DLD1 (cell line): Measurements from ENCODE around the gene IL12RB2.
"Not testable (repeated sequence)": the region's sequence is repeated elsewhere in the genome, so short reads cannot be mapped to it uniquely, and the experiment has no call there.

Source experiments
- in situ Hi-C: cut with HindIII; loops from 2 replicates; pipeline ENCODE4 v1.10.0; 2017; ENCODE audit warnings: low sequenced_read_pairs

The IL12RB2 gene

DNA sequence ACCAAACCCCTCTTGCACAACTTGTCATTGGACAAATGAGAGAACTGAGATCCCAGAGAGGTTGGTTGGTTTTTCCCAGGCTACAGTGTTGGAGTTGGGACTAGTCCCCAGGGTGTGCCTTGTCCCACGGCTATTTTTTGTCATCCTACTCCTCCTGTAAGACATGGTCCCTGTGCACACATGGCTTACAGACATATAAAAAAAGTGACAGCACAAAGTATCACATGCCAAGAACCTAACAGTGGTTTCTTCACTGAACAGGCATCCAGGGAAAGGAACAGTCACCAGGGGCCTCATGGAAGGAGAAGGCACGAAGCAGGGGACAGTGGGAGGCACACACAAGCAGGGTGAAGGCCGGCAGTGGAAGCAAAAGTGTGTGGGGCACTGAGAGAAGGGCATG is 86.1 kb downstream of the IL12RB2 start:
- in situ Hi-C loops = no loop called here

DNA sequence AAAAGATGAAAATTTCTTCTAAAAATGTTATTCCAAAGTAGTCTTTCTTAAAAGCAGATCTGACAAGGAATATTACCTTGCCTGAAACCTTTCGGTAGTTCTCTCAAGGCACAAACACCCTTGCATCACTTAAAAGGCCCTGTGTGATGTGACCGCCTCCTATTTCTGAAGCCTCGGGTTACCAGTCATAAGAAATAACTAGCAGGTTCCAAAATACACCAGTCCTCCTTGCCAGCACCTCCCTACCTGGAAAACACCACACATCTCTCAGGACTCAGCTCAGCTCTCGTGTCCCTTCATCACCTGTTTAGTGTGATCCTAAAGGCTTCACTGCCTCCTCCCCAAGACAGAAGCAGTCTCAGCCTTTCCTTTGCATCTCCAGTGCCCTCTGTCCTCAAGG is 86.9 kb downstream of the IL12RB2 start:
- in situ Hi-C loops = no loop called here

DNA sequence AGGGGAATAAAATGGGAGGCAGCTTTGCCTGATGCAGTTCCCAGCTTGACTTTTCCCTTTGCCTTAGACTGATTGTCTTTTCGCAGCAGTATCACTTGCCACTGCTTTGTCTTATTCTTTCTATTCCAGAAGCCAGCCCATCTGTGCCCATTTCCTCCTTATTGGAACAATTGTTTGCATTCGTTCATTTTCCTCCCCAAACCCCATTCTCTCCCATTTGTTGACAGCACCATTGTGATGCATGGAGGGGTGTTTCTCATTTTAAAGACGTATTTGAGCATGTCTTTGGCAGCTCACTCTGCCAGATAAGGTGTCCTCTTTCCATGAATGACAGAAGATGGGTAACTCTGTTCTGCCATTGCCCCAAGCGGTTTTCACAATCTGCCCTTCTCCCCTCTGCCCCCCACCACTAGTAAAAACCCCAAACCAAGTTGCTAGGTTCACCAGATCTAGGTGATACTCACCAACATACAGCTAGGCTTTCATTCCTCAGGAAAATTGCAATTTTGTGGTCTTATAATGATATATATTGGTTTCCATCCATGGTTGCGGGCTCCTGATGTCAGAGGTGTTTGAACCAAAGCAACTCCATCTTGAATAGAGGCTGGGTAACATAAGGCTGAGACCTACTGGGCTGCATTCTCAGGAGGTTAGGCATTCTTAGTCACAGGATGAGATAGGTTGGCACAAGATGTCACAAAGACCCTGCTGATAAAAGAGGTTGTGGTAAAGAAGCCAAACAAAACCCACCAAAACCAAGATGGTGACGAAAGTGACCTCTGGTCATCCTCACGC is 91.7 kb downstream of the IL12RB2 start:
- in situ Hi-C loops = no loop called here

DNA sequence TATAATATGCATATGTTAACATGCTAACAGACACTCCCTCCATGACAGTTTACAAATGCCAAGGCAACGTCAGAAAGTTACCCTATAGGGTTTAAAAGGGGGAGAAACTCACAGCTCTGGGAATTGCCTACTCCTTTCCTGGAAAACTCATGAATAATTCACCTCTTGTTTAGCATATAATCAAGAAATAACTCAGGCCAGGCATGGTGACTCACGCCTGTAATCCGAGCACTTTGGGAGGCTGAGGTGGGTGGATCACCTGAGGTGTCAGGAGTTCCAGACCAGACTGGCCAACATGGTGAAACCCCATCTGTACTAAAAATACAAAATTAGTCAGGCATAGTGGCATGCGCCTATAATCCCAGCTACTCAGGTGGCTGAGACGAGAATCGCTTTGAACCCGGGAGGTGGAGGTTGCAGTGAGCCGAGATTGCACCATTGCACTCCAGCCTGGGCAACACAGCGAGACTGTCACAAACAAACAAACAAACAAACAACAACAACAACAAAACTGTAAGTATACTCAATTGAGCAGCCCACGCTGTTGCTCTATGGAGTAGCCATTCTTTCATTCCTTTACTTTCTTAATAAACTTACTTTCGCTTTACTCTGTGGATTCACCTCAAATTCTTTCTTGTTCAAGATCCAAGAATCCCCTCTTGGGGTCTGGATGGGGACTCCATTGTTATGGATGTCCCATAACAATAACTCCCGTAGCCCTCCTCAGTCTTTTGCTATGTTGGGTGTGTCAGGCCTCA is 92.5 kb downstream of the IL12RB2 start:
- in situ Hi-C loops = not testable (repeated sequence)

DNA sequence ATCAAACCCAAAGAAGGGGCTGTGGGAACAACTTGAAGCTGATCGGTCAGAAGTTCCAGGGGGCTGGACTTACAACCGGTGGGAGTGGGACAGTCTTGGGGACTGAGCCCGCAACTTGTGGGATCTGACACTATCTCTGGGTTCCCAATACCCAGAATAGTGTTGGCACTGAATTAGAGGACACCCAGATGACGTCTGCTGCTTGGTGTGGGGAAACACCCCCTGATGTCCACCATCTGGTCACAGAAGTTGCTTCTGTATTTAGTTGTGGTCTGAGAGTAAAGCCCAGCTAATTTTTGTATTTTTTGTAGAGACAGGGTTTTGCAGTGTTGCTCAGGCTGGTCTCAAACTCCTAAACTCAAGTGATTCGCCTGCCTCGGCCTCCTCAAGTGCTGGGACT is 93.8 kb downstream of the IL12RB2 start:
- in situ Hi-C loops = no loop called here

DNA sequence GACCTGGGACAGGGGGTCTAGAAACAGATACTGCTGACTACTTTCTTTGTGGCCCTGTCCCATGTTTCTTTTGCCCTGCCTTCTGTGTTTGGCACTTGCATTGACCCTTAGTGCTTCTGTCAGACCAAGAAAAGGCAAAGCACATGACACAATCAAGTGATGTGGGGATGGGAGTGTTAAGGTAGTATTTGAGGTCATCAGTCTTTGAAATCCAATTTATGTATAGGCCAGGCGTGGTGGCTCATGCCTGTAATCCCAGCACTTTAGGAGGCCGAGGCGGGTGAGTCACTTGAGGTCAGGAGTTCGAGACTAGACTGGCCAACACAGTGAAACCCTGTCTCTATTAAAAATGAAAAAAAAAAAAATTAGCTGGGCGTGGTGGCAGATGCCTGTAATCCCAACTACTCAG is 96.5 kb downstream of the IL12RB2 start:
- in situ Hi-C loops = no loop called here

DNA sequence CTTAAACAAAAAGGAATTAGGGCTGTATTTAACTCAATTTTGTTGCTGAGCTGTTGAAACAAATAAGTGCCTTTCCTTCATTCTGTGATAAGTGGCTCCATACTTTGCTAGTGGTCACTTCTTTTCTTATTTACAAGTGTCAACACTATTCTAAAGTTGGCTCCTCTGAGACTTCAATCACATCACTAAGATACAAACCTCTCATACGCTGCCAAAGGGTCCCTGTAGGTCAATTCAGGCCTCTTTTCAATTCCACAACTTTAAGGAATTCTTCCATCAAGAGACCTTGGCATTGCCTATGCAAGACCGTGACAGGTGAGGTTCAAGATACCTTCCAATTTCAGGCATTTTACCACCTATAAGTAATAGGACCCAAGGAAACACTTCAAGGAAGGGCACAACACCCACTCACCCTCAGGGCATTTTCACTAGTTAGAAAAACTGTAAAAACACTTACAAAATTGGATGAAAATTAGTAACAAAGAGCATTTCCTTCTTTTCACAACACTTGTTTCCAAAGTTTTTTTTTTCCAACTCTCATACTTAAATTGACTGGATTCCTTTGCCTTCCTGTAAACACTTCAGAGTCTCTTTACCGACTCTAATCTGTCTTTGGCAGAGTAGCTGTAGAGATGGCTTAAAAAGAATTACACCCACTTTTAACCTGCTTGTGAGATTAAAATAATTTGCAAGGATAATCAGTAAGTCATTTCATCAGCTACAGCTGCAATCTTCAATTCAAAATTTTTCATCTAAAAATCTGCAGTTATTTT is 98.0 kb downstream of the IL12RB2 start:
- in situ Hi-C loops = no loop called here

DNA sequence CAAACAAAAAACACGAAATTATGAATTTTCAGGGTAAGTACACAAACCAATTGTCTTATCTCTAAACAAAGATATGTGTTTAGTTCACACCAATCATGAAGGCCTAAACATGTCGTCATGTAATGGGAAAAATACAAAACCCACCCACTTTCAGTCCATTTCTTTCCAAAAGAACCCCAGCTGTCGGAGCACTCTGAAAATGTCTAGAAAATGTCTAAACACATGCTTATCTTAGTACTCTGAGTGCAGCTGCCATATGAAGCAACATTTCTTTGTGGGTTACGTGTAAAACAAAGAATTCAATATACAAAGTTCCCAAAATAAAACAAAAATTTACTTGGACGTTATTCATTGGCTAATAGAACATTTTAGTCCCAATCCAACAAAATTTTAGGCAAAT is 99.8 kb downstream of the IL12RB2 start:
- in situ Hi-C loops = no loop called here

DNA sequence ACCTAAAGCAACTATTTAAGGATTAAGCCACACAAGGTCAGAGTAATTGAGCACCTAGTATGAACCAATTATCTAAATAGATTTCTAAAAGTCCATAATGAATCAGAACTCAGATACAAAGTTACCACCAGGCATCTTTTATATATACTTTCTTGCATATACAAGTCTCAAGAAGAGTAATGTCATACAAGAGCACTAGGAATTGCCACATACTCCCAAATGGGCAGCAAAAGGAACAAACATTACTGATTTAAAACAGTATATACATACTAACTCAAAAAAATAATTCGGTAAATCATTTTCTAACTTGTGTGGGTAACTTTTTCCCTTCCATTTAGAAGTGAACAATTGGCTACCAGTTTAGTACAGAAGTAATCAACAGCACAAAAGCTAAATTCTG is 100.5 kb downstream of the IL12RB2 start:
- in situ Hi-C loops = no loop called here

DNA sequence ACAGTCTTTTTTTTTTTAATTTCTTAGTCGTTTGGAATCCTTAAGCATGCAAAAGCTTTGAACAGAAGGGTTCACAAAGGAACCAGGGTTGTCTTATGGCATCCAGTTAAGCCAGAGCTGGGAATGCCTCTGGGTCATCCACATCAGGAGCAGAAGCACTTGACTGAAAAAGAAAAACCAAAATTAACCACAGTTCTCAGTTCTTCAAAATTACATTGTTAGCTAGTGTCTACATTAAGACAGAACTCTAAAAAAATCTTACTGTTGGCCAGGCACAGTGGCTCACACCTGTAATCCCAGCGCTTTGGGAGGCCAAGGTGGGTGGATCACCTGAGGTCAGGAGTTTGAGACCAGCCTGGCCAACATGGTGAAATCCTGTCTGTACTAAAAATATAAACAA is 105.4 kb downstream of the IL12RB2 start:
- in situ Hi-C loops = not testable (repeated sequence)

DNA sequence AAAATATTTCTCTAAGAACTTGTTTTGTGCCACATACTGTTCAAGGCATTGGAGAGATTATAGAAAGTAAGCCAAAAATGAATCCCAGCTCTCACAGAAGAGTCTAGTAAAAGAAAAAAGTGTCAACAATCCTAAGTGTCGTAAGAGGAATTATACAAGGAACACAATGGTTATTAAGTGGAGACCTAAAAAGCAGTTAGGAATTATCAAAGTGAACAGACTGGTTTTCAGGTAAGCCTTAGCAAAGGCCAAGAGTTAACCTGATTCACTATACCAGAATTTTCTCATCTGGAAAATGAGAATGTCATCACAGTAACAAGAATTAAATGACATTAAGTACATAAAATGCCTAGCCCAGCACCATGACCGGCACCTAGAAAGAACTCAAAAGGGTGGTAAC is 106.9 kb downstream of the IL12RB2 start:
- in situ Hi-C loops = no loop called here

DNA sequence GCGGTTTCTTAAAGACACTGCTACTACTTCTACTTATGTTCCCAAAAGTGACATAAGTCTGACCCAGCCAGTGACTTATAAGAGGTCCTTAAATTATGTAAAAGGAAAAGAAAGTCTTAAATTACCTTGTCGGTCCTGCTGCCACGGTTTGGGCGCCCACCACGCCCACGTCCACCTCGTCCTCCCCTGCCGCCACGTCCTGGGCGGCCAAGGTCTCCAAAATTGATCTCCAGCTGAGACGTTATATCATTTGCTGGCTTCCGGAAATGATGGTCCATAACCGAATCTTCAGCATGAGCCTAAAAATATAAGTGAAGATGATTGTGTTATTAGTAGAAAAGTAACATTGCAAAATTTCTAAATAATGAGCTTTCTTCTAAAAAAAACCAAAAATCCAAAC is 107.4 kb downstream of the IL12RB2 start:
- in situ Hi-C loops = no loop called here

DNA sequence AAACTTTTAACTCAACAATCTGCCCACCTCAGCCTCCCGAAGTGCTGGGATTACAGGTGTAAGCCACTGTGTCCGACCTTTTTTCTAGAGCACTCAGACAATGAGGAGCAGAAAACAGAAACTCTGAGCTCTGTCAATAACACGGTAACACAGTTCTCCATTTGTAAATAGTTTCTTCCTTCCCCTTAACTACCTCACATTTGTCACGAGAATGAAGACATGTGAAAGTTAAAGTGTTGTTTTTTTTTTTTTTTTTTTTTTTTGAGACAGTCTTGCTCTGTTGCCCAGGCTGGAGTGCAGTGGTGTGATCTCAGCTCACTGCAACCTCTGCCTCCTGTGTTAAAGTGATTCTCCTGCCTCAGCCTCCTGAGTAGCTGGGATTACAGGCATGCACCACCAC is 110.1 kb downstream of the IL12RB2 start:
- in situ Hi-C loops = not testable (repeated sequence)

DNA sequence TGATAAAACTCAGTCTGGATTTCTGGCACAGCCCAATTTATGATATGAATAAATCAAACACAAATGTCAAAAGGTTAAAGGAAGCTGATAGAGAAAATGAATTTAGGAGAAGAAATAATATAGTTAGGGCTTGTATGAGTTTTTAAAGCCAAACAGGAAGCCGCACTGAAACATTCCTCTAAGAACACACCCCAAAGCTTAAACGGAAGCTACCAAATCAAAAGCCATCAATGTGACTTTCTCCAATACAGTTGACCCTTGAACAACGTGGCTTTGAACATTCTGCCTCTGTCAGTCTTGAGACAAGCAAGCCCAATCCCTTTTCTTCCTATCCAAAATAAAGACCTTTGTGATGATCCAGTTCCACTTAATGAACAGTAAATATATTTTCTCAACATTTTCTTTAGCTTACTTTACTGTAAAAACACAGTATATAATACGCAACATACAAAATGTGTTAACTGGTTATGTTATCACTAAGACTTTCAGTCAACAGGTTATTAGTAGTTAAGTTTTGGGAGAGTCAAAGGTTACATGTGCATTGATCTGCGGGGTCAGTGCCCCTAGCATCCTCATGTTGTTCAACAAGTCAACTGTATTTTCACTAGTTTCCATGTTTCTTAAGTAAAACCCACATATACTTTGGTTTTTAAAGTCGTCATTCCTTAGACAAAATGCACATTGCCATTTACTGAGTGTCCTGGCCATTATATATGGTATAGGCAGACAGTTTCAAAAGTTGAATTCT is 111.3 kb downstream of the IL12RB2 start:
- in situ Hi-C loops = no loop called here

DNA sequence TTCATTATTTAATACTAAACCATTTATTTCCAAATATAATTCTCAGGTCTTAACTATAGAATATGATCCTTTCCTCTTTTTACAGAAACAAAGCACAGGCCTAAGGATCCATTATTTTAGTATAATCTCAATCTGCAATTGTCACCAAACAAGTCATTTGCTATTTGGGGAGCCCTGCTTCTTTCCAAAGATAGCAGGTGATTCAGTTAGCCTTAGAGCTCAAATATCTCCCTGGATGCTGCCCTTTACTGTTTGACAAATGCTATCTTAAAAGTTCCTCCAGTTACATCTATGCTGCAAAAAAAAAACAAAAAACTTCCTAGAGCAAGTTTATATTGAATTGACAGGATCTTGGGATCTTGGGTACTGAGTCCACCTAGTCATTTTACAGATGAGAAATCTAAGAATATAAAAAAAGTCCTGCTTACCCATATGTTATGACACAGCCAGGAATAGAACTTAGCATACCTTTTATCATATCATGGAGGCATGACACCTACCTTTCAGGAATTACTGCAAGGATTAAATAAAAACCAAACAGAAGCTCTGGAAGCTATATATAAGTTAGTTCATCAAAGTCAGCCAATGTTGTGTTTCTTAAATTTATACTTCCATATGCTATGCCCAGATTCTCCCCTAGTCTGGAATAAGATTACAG is 113.3 kb downstream of the IL12RB2 start:
- in situ Hi-C loops = no loop called here

DNA sequence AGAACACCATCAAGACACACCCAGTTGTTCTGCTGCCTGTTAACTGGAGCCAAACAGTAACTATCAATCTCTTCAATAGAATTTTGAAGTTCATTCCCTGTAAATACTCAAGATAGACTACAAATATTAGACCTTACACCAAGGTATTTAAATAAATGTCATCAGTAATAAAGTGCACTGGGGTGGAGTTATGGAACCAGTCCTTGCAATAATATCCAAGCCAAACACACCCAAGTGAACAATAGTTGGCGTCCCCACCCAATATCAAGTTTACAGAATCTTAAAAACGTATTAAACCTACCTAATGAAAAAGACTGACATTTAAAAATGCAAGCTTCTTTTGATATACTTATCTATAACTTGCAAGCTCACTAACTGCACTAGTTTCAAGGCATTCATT is 119.8 kb downstream of the IL12RB2 start:
- in situ Hi-C loops = no loop called here

DNA sequence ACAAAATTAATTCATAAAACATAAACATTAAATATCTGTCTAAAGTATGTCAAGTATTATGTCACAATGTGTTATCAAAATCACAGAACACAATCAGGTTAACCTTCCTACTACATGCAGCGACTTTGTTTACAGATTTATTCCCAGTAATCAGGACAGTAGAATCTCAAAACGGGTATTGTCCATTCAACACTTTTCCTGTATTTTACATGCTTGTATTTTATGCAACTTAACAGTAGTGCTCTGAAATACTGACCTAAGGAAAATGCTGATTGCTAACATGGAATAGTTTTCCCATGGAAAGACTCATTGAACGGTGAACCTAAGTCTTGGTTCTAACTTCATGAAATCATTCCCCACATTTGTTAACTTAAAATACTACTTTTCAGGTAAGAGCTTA is 120.3 kb downstream of the IL12RB2 start:
- in situ Hi-C loops = no loop called here

DNA sequence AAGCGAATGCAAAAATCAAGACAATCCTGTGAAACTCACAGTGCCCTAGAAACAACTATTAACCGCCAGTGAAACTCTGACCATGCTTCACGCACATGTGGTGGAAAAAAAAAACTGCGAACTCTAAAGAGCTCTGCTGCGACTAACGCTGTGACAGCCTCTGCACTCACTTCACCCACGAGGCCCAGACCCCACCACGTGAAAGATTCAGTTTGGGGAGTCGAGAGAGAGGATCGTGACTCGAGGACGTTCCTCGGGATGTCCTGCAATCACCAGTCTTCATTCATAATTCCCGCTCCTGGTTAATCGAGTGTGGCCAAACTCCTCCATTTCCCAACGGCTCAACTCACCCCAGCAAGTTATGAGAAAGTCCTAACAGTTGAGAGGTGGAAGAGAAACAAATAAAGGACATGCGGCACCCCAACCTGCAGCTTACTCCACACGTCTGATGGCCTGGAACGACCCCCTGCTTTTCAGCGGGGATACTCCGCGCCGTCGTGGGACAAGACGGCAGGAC is 121.4 kb downstream of the IL12RB2 start:
- in situ Hi-C loops = no loop called here

DNA sequence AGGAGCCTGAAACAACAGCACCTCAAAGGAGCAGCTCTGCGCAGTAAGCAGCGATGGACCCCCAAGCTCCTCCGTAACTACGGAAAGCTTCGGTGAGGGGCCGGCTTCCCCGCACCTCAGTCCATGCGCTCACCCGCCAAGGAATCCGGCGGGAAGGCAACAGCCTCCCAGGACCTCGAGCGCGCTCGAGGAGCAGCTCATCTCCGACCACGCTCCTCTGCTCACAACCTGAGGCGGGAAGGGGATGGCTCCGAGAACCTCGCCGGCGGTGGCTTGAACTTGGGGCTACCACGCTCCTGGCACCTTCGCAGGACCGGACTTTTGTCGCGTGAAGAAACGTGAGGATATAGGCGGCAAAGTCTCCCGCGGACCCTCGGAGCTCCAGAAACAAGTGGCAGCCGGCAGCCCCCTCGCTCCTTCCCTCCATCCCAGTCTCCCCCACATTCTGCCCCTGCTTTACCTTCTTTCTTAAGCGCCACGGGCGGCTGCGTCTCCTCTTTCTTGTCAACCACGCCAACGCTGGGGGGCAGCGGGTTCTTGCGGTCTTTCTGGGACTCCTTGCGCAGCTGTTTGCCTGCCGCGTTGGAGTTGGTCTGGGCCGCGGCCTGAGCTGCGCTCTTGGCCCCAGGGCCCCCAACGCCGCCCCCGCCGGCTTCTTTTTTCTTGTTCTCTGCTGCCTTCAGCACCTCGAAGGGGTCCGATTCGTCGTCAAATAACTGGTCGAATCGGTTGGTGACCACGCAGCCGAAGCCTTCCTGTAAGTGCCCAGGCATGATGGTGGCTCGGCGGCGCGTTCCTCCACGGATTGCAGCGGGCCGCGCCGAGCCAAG is 122.1 kb downstream of the IL12RB2 start:
- in situ Hi-C loops = no loop called here
